Kidney glomerular epithelial cell (primary cell): ENCODE data around the gene SLC27A5.
"Not testable (repeated sequence)": the region's sequence is repeated elsewhere in the genome, so short reads cannot be mapped to it uniquely, and the experiment has no call there.

ENCODE experiments used
- DNase-seq: peaks from one replicate; lab custom pipeline; 2025; lab: John Stamatoyannopoulos, UW

SLC27A5 gene

GRCh38 chr19:58468216-58468839, 43.5 kb downstream of the SLC27A5 start:
- no peak for DNase-seq

- DNase-seq = peak; percentile 86
Measured at GRCh38 chr19:58466760-58467589, 44.8 kb downstream of the SLC27A5 start, which contains the start of gene ZNF324. TSS of gene ZNF324 (plus strand) at chr19:58467080. CDS start at chr19:58469186, 2,106 bp downstream.

- no peak for DNase-seq
Measured at GRCh38 chr19:58466089-58466759, 45.6 kb downstream of the SLC27A5 start.

- DNase-seq = peak; percentile 24
Measured at GRCh38 chr19:58460039-58460438, 51.8 kb downstream of the SLC27A5 start.

- no peak for DNase-seq
Measured at GRCh38 chr19:58456111-58456510, 55.7 kb downstream of the SLC27A5 start.

- no peak for DNase-seq
Measured at GRCh38 chr19:58455306-58455705, 56.5 kb downstream of the SLC27A5 start.

GRCh38 chr19:58453743-58454142, 58.0 kb downstream of the SLC27A5 start:
- DNase-seq = no peak

- DNase-seq = peak; percentile 70
Measured at GRCh38 chr19:58451358-58452101, 60.3 kb downstream of the SLC27A5 start, which contains the start of gene ZNF324B. TSS of gene ZNF324B (plus strand) at chr19:58451622. CDS start at chr19:58453702, 2,080 bp downstream.

GRCh38 chr19:58450856-58451357, 60.9 kb downstream of the SLC27A5 start:
- DNase-seq = peak; percentile 56

- not testable (repeated sequence) for DNase-seq
Measured at GRCh38 chr19:58449980-58450379, 61.8 kb downstream of the SLC27A5 start.

GRCh38 chr19:58448860-58449259, 62.9 kb downstream of the SLC27A5 start:
- not testable (repeated sequence) for DNase-seq
